Measurements from ENCODE around the gene ZFP36L2. TPM values are rescaled to one million over a fixed set of nuclear protein-coding genes. Genes with fewer than 3 reads are reported as not detected.

Gene ZFP36L2
- total RNA-seq, 1 experiment from 2014 or later: 10.6 TPM

DNA sequence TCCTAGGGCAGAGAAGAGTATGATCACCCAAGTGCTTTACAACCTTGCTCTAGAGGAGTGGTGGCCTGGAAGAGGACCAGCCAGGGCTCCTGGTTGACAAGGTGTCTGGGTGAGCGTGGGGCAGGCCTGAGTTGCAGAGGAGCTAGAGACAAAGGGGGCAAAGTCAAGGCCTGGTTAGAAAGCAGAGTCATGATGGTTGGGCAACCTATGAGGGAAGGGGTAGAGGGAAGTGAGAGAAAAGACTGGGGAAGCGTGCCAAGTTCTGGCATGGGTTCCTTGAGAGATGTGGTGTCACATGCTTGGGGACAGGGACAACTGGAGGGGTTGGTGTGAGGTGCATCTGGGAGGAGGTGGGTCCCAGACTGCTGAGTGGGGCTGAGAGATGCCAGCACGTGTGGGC is 13.5 kb downstream of the ZFP36L2 start:
- Histone ChIP-seq H3K9me2 (replicated peaks; ENCODE audit: insufficient read depth, low read length) (no peaks in the 10 kb centered on the region), H3K36me3 (ENCODE audit: insufficient read depth, low read length) (no peaks in the 10 kb centered on the region), H4K20me1 (ENCODE audit: insufficient read depth, low read depth, low read length) (no peaks in the 10 kb centered on the region), H3K9me3 (ENCODE audit: low read length) (no peaks in the 10 kb centered on the region), H3K4me1 (ENCODE audit: low read length) (peaks cover 3% of the 10 kb centered on the region), H3K79me2 (ENCODE audit: low read length) (no peaks in the 10 kb centered on the region), H3K9ac (ENCODE audit: low read length) (no peak overlapping the region), H3K4me3 (ENCODE audit: low read length) (no peak overlapping the region), H3K27me3 (ENCODE audit: low read length) (no peaks in the 10 kb centered on the region), H2AFZ (ENCODE audit: low read length) (no peak overlapping the region), H3K27ac (ENCODE audit: low read length) (no peak overlapping the region), H3K4me2 (ENCODE audit: low read depth, low read length, poor library complexity, severe bottlenecking) (no peak overlapping the region)
- no peak for DNase-seq

GRCh38 chr2:43212216-43212835 is 14.1 kb downstream of the ZFP36L2 start:
- no peak overlapping the region for H3K9ac ChIP-seq (ENCODE audit: low read length)
- H3K79me2 ChIP-seq (ENCODE audit: low read length): no peaks in the 10 kb centered on the region
- H2AFZ ChIP-seq (ENCODE audit: low read length): no peak overlapping the region
- no peaks in the 10 kb centered on the region for H3K27me3 ChIP-seq (ENCODE audit: low read length)
- no peak for DNase-seq
- no peaks in the 10 kb centered on the region for H3K36me3 ChIP-seq (ENCODE audit: insufficient read depth, low read length)
- no peaks in the 10 kb centered on the region for H3K9me2 ChIP-seq (replicated peaks; ENCODE audit: insufficient read depth, low read length)
- no peaks in the 10 kb centered on the region for H4K20me1 ChIP-seq (ENCODE audit: insufficient read depth, low read depth, low read length)
- H3K9me3 ChIP-seq (ENCODE audit: low read length): no peaks in the 10 kb centered on the region
- H3K4me3 ChIP-seq (ENCODE audit: low read length): no peak overlapping the region
- H3K27ac ChIP-seq (ENCODE audit: low read length): no peak overlapping the region
- H3K4me1 ChIP-seq (ENCODE audit: low read length): no peaks in the 10 kb centered on the region
- H3K4me2 ChIP-seq (ENCODE audit: low read depth, low read length, poor library complexity, severe bottlenecking): no peak overlapping the region

- Histone ChIP-seq H3K9me2 (replicated peaks; ENCODE audit: insufficient read depth, low read length) (no peaks in the 10 kb centered on the region), H2AFZ (ENCODE audit: low read length) (no peak overlapping the region), H3K9ac (ENCODE audit: low read length) (no peak overlapping the region), H3K79me2 (ENCODE audit: low read length) (no peaks in the 10 kb centered on the region), H3K4me3 (ENCODE audit: low read length) (no peak overlapping the region), H4K20me1 (ENCODE audit: insufficient read depth, low read depth, low read length) (no peaks in the 10 kb centered on the region), H3K36me3 (ENCODE audit: insufficient read depth, low read length) (no peaks in the 10 kb centered on the region), H3K27me3 (ENCODE audit: low read length) (no peaks in the 10 kb centered on the region), H3K4me1 (ENCODE audit: low read length) (no peaks in the 10 kb centered on the region), H3K4me2 (ENCODE audit: low read depth, low read length, poor library complexity, severe bottlenecking) (no peak overlapping the region), H3K9me3 (ENCODE audit: low read length) (no peaks in the 10 kb centered on the region), H3K27ac (ENCODE audit: low read length) (no peak overlapping the region)
- no peak for DNase-seq
Observed at GRCh38 chr2:43210467-43211303, 15.7 kb downstream of the ZFP36L2 start.

GRCh38 chr2:43210125-43210466 is 16.3 kb downstream of the ZFP36L2 start:
- Histone ChIP-seq H3K9ac (ENCODE audit: low read length) (no peak overlapping the region), H3K9me2 (replicated peaks; ENCODE audit: insufficient read depth, low read length) (no peaks in the 10 kb centered on the region), H3K36me3 (ENCODE audit: insufficient read depth, low read length) (no peaks in the 10 kb centered on the region), H3K79me2 (ENCODE audit: low read length) (no peaks in the 10 kb centered on the region), H4K20me1 (ENCODE audit: insufficient read depth, low read depth, low read length) (no peaks in the 10 kb centered on the region), H3K4me3 (ENCODE audit: low read length) (no peak overlapping the region), H3K27ac (ENCODE audit: low read length) (no peak overlapping the region), H2AFZ (ENCODE audit: low read length) (no peak overlapping the region), H3K9me3 (ENCODE audit: low read length) (no peaks in the 10 kb centered on the region), H3K27me3 (ENCODE audit: low read length) (no peaks in the 10 kb centered on the region), H3K4me1 (ENCODE audit: low read length) (no peaks in the 10 kb centered on the region), H3K4me2 (ENCODE audit: low read depth, low read length, poor library complexity, severe bottlenecking) (no peak overlapping the region)
- DNase-seq: no peak

DNA sequence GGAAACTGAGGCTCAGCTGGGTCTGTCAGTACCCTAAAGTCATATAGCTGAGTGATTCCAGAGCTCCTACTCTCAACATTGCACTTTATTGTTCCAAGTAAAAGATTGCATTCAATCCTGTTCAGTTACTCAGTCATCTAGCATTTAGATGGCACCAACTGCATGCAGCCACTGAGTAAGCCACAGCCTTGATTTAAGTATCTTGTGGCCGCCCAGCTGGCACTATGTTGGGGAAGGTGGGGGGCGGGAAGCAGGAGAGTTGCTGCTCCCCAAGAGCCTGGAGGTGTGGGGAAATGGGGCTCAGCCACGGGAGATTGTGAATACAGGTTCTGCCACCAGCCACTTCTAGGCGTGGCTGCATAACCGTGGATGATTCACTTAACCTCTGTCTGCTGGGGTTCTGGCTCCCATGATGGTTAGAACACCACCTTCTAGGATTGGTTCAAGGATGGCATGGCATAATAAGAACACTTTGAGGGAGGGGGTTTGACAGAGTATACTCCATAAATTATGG is 17.1 kb downstream of the ZFP36L2 start:
- Histone ChIP-seq H3K27ac (ENCODE audit: low read length) (no peak overlapping the region), H3K27me3 (ENCODE audit: low read length) (no peaks in the 10 kb centered on the region), H2AFZ (ENCODE audit: low read length) (no peak overlapping the region), H3K4me3 (ENCODE audit: low read length) (no peak overlapping the region), H3K9me2 (replicated peaks; ENCODE audit: insufficient read depth, low read length) (no peaks in the 10 kb centered on the region), H3K79me2 (ENCODE audit: low read length) (no peaks in the 10 kb centered on the region), H3K9ac (ENCODE audit: low read length) (no peak overlapping the region), H4K20me1 (ENCODE audit: insufficient read depth, low read depth, low read length) (no peaks in the 10 kb centered on the region), H3K9me3 (ENCODE audit: low read length) (no peaks in the 10 kb centered on the region), H3K36me3 (ENCODE audit: insufficient read depth, low read length) (no peaks in the 10 kb centered on the region), H3K4me1 (ENCODE audit: low read length) (no peaks in the 10 kb centered on the region), H3K4me2 (ENCODE audit: low read depth, low read length, poor library complexity, severe bottlenecking) (no peak overlapping the region)
- no peak for DNase-seq

GRCh38 chr2:43207553-43208300 is 18.7 kb downstream of the ZFP36L2 start:
- Histone ChIP-seq H3K27me3 (ENCODE audit: low read length) (no peaks in the 10 kb centered on the region), H3K27ac (ENCODE audit: low read length) (no peak overlapping the region), H3K36me3 (ENCODE audit: insufficient read depth, low read length) (no peaks in the 10 kb centered on the region), H3K4me2 (ENCODE audit: low read depth, low read length, poor library complexity, severe bottlenecking) (no peak overlapping the region), H3K9me2 (replicated peaks; ENCODE audit: insufficient read depth, low read length) (no peaks in the 10 kb centered on the region), H2AFZ (ENCODE audit: low read length) (no peak overlapping the region), H3K4me3 (ENCODE audit: low read length) (no peak overlapping the region), H3K79me2 (ENCODE audit: low read length) (no peaks in the 10 kb centered on the region), H3K9ac (ENCODE audit: low read length) (no peak overlapping the region), H3K4me1 (ENCODE audit: low read length) (no peaks in the 10 kb centered on the region), H3K9me3 (ENCODE audit: low read length) (no peaks in the 10 kb centered on the region), H4K20me1 (ENCODE audit: insufficient read depth, low read depth, low read length) (no peaks in the 10 kb centered on the region)
- DNase-seq: no peak

GRCh38 chr2:43206602-43207001 is 19.8 kb downstream of the ZFP36L2 start:
- no peak overlapping the region for H3K27ac ChIP-seq (ENCODE audit: low read length)
- no peaks in the 10 kb centered on the region for H3K4me1 ChIP-seq (ENCODE audit: low read length)
- no peaks in the 10 kb centered on the region for H4K20me1 ChIP-seq (ENCODE audit: insufficient read depth, low read depth, low read length)
- no peak overlapping the region for H3K4me2 ChIP-seq (ENCODE audit: low read depth, low read length, poor library complexity, severe bottlenecking)
- no peaks in the 10 kb centered on the region for H3K9me3 ChIP-seq (ENCODE audit: low read length)
- no peaks in the 10 kb centered on the region for H3K36me3 ChIP-seq (ENCODE audit: insufficient read depth, low read length)
- H3K27me3 ChIP-seq (ENCODE audit: low read length): no peaks in the 10 kb centered on the region
- H3K4me3 ChIP-seq (ENCODE audit: low read length): no peak overlapping the region
- DNase-seq: no peak
- no peak overlapping the region for H3K9ac ChIP-seq (ENCODE audit: low read length)
- H3K9me2 ChIP-seq (replicated peaks; ENCODE audit: insufficient read depth, low read length): no peaks in the 10 kb centered on the region
- H2AFZ ChIP-seq (ENCODE audit: low read length): no peak overlapping the region
- H3K79me2 ChIP-seq (ENCODE audit: low read length): no peaks in the 10 kb centered on the region

- Histone ChIP-seq H3K79me2 (ENCODE audit: low read length) (no peaks in the 10 kb centered on the region), H4K20me1 (ENCODE audit: insufficient read depth, low read depth, low read length) (no peaks in the 10 kb centered on the region), H3K4me3 (ENCODE audit: low read length) (no peak overlapping the region), H3K27me3 (ENCODE audit: low read length) (no peaks in the 10 kb centered on the region), H3K27ac (ENCODE audit: low read length) (no peak overlapping the region), H3K9me3 (ENCODE audit: low read length) (no peaks in the 10 kb centered on the region), H3K9me2 (replicated peaks; ENCODE audit: insufficient read depth, low read length) (no peaks in the 10 kb centered on the region), H3K9ac (ENCODE audit: low read length) (no peak overlapping the region), H3K4me2 (ENCODE audit: low read depth, low read length, poor library complexity, severe bottlenecking) (no peak overlapping the region), H2AFZ (ENCODE audit: low read length) (no peak overlapping the region), H3K36me3 (ENCODE audit: insufficient read depth, low read length) (no peaks in the 10 kb centered on the region), H3K4me1 (ENCODE audit: low read length) (no peaks in the 10 kb centered on the region)
- DNase-seq: no peak
Observed at GRCh38 chr2:43203373-43203772, 23.0 kb downstream of the ZFP36L2 start.

Measured in Karpas-422 (cell line).